Stomach (tissue), 9 donors: ENCODE results near the gene TIPARP. TPM values are rescaled to one million over a fixed set of nuclear protein-coding genes. Genes with fewer than 3 reads are reported as not detected.
"Not testable (repeated sequence)": the region's sequence is repeated elsewhere in the genome, so short reads cannot be mapped to it uniquely, and the experiment has no call there.

Experiments
- DNase-seq, 2 donors: peaks; one replicate each; pipeline versions ENCODE4 v3.0.0 to v3.0.0-alpha.2; 2013 to 2019
- H3K27ac ChIP-seq, 5 donors: fragments of 200-600 bp in 4 of 5; sonication (generic) in 4 of 5; one replicate each; pipeline ENCODE4 v1.5.1; 2013 to 2019; ENCODE audit warnings: mild to moderate bottlenecking in 1 of 5, moderate library complexity in 1 of 5
- H3K27me3 ChIP-seq, 3 donors: fragments of 200-600 bp; sonication (generic); one replicate each; pipeline ENCODE4 v1.5.1; 2017 to 2019; ENCODE audit warnings: mixed run types in 1 of 3
- H3K36me3 ChIP-seq, 4 donors: fragments of 200-600 bp; sonication (generic); 1 replicate in 3 of 4; 2 replicates in 1 of 4; pipeline ENCODE4 v1.5.1; 2016 to 2019
- H3K4me1 ChIP-seq, 4 donors: fragments of 200-600 bp; sonication (generic); one replicate each; pipeline ENCODE4 v1.5.1; 2016 to 2019
- H3K4me3 ChIP-seq, 4 donors: fragments of 200-600 bp; sonication (generic) in 3 of 4; one replicate each; pipeline ENCODE4 v1.5.1; 2016 to 2019; ENCODE audit warnings: mild to moderate bottlenecking in 1 of 4
- H3K9me3 ChIP-seq, 4 donors: fragments of 200-600 bp; sonication (generic); one replicate each; pipeline ENCODE4 v1.5.1; 2016 to 2019
- EP300 ChIP-seq: sonication (generic); formaldehyde crosslinking; IDR thresholded peaks from one replicate; pipeline ENCODE4 v1.6.1; 2017; ENCODE audit warnings: antibody characterized with exemption
- POLR2A ChIP-seq, 4 donors: fragments of 450-650 bp; IDR thresholded peaks; one replicate each; pipeline ENCODE4 v1.6.1; 2016; ENCODE audit warnings: antibody characterized with exemption in 4 of 4, control low read depth in 2 of 4, mild to moderate bottlenecking in 1 of 4, moderate library complexity in 1 of 4
- POLR2AphosphoS5 ChIP-seq, 3 donors: sonication (generic); formaldehyde crosslinking; IDR thresholded peaks; one replicate each; pipeline ENCODE4 v1.6.1; 2016; ENCODE audit warnings: antibody characterized with exemption in 3 of 3
- WGBS, 5 donors: extraction: QIAGEN DNeasy Blood & Tissue Kit in 3 of 5; methylation state at CpG; one replicate each; pipeline versions ENCODE4 v1.1.5 to v1.1.7; 2013 to 2018; 5-methylcytosine and 5-hydroxymethylcytosine counted together
- intact Hi-C: fragments of 100-400 bp; cut with DNase I; formaldehyde crosslinking; loops from one replicate; pipeline ENCODE4 v1.15.1; 2023; ENCODE audit warnings: low total_unique reads
- polyA plus RNA-seq, 3 donors: library from polyadenylated mRNA; stranded (reverse); fragments of 200-250 nt; gene quantifications; one replicate each; pipeline ENCODE4 v1.2.3, GENCODE V29; 2013
- total RNA-seq, 5 donors: library from RNA; depleted of rRNA; stranded (reverse); fragments of >200 nt; gene quantifications; one replicate each; pipeline versions ENCODE4 v1.1.0 to v1.2.3, GENCODE V29; 2014 to 2016
- TF ChIP-seq, protein P1 (sequence below), 7 experiments: fragments of 450-650 bp in 4 of 7; fragments of 200-600 bp in 3 of 7; sonication (generic) in 3 of 7; IDR thresholded peaks; one replicate each; pipeline ENCODE4 v1.5.1; 2016 to 2019; ENCODE audit warnings: antibody characterized with exemption in 7 of 7, control low read depth in 2 of 7, mild to moderate bottlenecking in 1 of 7
- donor health status: healthy with polysubstance abuse.
- donor health status: Bipolar disorder and iron deficiency.
- donor health status: healthy.

The TIPARP gene
- total and polyA plus RNA-seq, 8 donors = 7.2 to 73.4 (median 22.5) TPM

DNA sequence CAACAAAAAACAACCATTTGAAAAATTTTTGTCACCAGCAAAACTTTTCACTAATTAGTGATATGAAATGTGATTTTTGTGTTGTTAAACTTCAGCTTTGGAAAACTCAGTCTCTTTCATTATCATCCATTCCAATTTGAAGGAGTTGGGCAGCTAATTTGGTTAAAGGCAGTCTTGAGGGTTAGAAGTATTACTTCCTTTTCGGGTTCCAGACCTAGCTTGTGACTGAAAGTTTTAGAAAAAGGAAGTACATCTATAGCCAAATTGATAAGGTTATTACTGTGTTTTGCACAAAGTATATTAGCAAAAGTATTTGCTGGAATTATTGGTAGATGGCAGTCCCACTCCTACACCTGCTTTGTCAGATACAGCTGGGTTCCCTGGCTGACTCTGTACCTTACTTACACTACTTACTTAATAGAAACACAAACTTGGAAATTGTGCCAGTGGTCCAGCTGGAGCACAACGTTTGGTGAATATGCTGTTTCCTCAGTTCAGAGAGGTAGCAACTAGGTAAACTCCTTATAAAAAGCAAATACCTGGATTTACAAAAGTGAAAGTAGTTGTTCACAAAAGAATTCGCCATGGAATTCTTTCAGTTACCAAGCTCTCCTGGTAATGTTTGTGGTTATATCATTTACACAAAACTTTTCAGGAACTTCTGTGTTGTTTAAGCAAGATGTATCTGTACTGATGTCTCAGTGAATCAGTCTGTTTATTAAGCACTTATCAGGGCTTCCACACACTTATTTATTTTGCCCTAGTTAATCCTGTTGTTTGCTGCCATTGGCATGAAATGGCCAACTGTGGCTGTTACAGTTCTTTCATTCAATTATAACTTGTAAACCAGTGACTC, 31.6 kb downstream of the TIPARP start:
- H3K9me3 ChIP-seq = no peaks in the 10 kb centered on the region
- intact Hi-C loops = no loop called here
- no peak overlapping the region for H3K4me3 ChIP-seq
- H3K27ac ChIP-seq = peak overlapping the region; percentile 43 to 72 (median 67)
- no peaks in the 10 kb centered on the region for H3K27me3 ChIP-seq
- DNase-seq = no peak
- peaks cover 0 to 73% (median 54%) of the 10 kb centered on the region in 4 donors for H3K36me3 ChIP-seq
- WGBS, 5 donors = 24 to 40% (median 32%) methylated on average over 3 of the region's 3 CpGs
- peaks cover 0 to 44% (median 15%) of the 10 kb centered on the region in 4 donors for H3K4me1 ChIP-seq
- TF ChIP-seq POLR2AphosphoS5 (IDR thresholded peaks at IDR 0.05) = no peak
- no peak for TF ChIP-seq EP300
- no peak for TF ChIP-seq POLR2A (IDR thresholded peaks at IDR 0.05)
- TF ChIP-seq, protein P1, sequence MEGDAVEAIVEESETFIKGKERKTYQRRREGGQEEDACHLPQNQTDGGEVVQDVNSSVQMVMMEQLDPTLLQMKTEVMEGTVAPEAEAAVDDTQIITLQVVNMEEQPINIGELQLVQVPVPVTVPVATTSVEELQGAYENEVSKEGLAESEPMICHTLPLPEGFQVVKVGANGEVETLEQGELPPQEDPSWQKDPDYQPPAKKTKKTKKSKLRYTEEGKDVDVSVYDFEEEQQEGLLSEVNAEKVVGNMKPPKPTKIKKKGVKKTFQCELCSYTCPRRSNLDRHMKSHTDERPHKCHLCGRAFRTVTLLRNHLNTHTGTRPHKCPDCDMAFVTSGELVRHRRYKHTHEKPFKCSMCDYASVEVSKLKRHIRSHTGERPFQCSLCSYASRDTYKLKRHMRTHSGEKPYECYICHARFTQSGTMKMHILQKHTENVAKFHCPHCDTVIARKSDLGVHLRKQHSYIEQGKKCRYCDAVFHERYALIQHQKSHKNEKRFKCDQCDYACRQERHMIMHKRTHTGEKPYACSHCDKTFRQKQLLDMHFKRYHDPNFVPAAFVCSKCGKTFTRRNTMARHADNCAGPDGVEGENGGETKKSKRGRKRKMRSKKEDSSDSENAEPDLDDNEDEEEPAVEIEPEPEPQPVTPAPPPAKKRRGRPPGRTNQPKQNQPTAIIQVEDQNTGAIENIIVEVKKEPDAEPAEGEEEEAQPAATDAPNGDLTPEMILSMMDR (IDR thresholded peaks at IDR 0.05) = no peak

- intact Hi-C loops = no loop called here
- DNase-seq = no peak
- Histone ChIP-seq H3K4me3 (no peak overlapping the region), H3K9me3 (no peaks in the 10 kb centered on the region), H3K27me3 (no peaks in the 10 kb centered on the region), H3K27ac (no peak overlapping the region), H3K36me3 (peaks cover 0 to 65% (median 55%) of the 10 kb centered on the region in 4 donors), H3K4me1 (peaks cover 0 to 40% (median 12%) of the 10 kb centered on the region in 4 donors)
- WGBS, 5 donors = 96 to 98% (median 97%) methylated on average over 5 to 7 of the region's 7 CpGs
- no peak for TF ChIP-seq POLR2A (IDR thresholded peaks at IDR 0.05)
Measured at GRCh38 chr3:156707588-156707987, 33.2 kb downstream of the TIPARP start.

GRCh38 chr3:156710429-156710828, 36.0 kb downstream of the TIPARP start:
- intact Hi-C loops = no loop called here
- WGBS, 5 donors = 36 to 65% (median 50%) methylated on average over 1 of the region's 1 CpG
- Histone ChIP-seq H3K36me3 (peaks cover 0 to 47% (median 35%) of the 10 kb centered on the region in 4 donors), H3K9me3 (no peaks in the 10 kb centered on the region), H3K27me3 (no peaks in the 10 kb centered on the region), H3K4me3 (no peak overlapping the region), H3K27ac (no peak overlapping the region), H3K4me1 (peaks cover 0 to 34% (median 8%) of the 10 kb centered on the region in 4 donors)
- TF ChIP-seq EP300 (no peak), POLR2AphosphoS5 (IDR thresholded peaks at IDR 0.05) (no peak), POLR2A (IDR thresholded peaks at IDR 0.05) (no peak)
- TF ChIP-seq, protein P1 (IDR thresholded peaks at IDR 0.05) = no peak
- DNase-seq = no peak

GRCh38 chr3:156711113-156711512, 36.7 kb downstream of the TIPARP start:
- 29 to 64% (median 58%) methylated on average over 1 of the region's 1 CpG for WGBS, 5 donors
- no peak for TF ChIP-seq EP300
- TF ChIP-seq, protein P1 (IDR thresholded peaks at IDR 0.05) = no peak
- TF ChIP-seq POLR2A (IDR thresholded peaks at IDR 0.05) = no peak
- TF ChIP-seq POLR2AphosphoS5 (IDR thresholded peaks at IDR 0.05) = no peak
- Histone ChIP-seq H3K9me3 (no peaks in the 10 kb centered on the region), H3K4me1 (peaks cover 0 to 27% (median 4%) of the 10 kb centered on the region in 4 donors), H3K27me3 (no peaks in the 10 kb centered on the region), H3K36me3 (peaks cover 0 to 45% (median 30%) of the 10 kb centered on the region in 4 donors), H3K4me3 (no peak overlapping the region), H3K27ac (no peak overlapping the region)
- intact Hi-C loops = no loop called here
- DNase-seq = no peak

DNA sequence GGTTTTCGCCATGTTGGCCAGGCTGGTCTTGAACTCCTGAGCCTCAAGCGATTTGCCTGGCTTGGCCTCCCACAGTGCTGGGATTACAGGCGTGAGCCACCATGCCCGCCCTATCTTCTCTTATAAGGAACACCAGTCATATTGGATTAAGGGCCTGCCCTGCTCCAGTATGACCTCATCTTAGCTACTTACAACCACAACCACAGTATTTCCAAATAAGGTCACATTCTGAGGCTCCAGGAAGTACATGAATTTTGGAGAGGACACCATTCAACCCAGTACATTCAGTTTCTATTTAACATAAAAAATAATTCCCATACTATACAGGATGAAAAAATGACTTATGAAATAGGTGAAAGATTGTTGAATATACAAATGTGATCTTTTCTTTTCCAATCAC, 37.6 kb downstream of the TIPARP start:
- H3K27me3 ChIP-seq, H3K27ac ChIP-seq, H3K4me3 ChIP-seq, H3K9me3 ChIP-seq, DNase-seq, intact Hi-C loops: not testable (repeated sequence)
- 93 to 100% (median 99%) methylated on average over 4 of the region's 4 CpGs for whole genome bisulfite sequencing, 5 donors
- H3K36me3 ChIP-seq = peaks cover 0 to 39% (median 23%) of the 10 kb centered on the region in 4 donors
- peaks cover 0 to 18% (median 0%) of the 10 kb centered on the region in 4 donors for H3K4me1 ChIP-seq
